GM08714 (cell line): ENCODE results near the gene AIG1.
"Not testable (repeated sequence)": the region's sequence is repeated elsewhere in the genome, so short reads cannot be mapped to it uniquely, and the experiment has no call there.

Experiments
- H3K4me3 ChIP-seq: fragments of 200-500 bp; sonication (Bioruptor generic); 2 replicates; pipeline ENCODE4 v1.5.1; 2014; ENCODE audit warnings: mild to moderate bottlenecking, low read length, inconsistent platforms
- ZNF274 ChIP-seq: IDR thresholded peaks from 2 replicates; pipeline ENCODE4 v1.6.1; 2012; ENCODE audit warnings: mild to moderate bottlenecking, low read depth, low read length

The AIG1 gene

DNA sequence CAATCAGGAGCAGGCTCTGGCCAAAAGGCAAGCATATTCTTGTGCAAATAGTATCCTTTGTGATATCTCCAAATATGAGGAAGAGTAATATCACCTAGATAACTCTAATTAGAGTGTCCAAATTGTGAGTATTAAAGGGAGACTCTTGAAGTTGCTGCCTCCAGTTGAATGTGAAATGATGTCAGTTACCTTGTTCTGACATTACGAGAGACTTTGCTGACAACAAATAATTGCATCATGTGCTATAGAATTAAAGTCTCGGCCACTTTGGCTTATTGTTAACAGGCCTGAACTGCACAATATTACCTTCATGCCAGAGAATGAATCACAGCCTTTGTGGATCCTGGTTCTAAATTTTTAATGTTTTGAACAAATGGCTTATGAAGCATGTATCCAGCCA, 106.5 kb downstream of the AIG1 start:
- TF ChIP-seq ZNF274: no peak
- no peak overlapping the region for H3K4me3 ChIP-seq

DNA sequence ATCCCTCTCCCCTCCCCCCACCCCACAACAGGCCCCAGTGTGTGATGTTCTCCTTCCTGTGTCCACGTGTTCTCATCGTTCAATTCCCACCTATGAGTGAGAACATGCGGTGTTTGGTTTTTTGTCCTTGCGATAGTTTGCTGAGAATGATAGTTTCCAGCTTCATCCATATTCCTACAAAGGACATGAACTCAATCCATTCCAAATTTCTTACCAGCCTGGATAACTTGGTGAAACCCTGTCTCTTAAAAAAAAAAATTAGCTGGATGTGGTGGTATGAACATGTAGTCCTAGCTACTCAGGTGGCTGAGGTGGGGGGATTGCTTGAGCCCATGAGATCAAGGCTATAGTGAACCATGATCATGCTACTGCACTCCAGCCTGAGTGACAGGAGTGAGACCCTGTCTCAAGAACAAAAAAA, 107.7 kb downstream of the AIG1 start:
- not testable (repeated sequence) for H3K4me3 ChIP-seq

DNA sequence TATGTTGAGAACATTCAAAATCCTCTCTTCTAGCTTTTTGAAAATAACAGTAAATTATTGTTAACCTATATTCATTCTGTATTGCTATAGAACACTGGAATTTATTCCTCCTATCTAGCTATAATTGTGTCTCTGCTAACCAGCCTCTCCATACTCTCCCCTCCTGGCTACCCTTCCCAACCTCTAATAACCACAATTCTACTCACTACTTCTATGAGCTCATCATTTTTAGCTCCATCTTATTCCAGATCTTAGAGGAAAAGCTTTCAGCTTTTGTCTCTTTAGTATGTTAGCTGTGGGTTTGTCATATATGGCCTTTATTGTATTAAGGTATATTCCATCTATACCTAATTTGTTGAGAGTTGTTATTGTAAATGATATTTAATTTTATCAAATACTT, 108.8 kb downstream of the AIG1 start:
- no peak for TF ChIP-seq ZNF274
- H3K4me3 ChIP-seq: no peak overlapping the region

DNA sequence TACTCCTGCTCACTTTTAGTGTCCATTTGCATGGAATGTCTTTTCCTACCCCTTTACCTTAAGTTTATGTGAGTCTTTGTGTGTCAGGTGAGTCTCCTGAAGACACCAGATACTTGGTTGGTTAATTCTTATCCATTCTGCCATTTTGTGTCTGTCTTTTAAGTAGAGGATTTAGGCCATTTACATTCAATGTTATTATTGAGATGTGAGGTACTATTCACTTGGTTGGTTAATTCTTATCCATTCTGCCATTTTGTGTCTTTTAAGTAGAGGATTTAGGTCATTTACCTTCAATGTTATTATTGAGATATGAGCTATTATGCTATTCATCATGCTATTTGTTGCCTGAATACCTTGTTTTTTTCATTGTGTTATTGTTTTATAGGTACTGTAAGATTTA, 113.8 kb downstream of the AIG1 start:
- TF ChIP-seq ZNF274: no peak
- H3K4me3 ChIP-seq: no peak overlapping the region

DNA sequence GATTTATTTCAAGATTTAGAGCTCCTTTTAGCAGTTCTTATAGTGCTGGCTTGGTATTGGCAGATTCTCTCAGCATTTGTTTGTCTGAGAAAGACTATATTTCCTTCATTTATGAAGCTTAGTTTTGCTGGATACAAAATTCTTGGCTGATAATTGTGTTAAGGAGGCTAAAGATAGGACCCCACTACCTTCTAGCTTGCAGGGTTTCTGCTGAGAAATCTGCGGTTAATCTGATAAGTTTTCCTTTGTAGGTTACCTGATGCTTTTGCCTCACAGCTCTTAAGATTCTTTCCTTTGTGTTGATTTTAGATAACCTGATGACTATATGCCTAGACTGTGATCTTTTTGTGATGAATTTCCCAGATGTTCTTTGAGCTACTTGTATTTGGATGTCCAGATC, 114.3 kb downstream of the AIG1 start:
- TF ChIP-seq ZNF274: no peak
- H3K4me3 ChIP-seq: no peak overlapping the region

DNA sequence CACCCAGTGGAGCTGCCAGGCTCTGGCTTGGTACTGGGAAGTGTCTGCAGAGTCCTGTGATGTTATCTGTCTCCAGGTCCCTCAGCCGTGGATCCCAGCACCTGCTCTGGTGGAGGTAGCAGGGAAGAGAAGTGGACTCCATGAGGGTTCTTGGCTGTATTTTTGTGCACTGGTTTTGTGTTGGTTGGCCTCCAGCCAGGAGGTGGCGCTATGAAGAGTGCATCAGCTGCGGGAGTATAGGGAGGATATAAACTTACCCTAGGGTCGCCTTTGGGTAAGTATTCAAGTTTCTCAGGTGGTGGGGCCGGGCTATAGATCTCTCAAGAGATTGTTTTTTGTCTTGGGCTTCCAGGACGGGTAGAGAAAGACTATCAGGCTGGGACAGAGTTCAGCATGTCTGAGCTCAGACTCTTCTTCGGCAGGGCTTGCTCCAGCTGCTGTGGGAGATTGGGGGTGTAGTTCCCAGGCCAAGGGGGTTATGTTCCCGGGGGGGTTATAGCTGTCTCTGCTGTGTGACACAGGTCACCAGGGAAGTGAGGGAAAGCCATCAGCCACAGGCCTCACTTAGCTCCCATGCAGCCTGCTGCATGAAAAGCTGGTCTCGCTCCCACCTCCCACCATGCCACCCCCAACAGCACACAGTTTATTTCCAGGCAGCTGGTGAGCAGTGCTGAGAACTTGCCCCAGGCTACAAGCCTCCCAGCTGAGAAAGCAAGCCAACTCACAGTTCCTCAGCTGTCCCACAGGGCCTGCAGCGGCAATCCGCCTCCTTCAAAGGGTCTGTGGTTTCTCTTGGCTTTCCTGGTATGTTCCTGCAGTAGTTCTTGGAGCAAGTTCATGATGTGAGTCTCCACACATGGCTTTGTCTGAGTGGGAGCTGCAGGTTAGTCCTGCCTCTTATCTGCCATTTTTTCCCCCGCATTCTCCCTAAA, 115.7 kb downstream of the AIG1 start:
- no peak overlapping the region for H3K4me3 ChIP-seq
- no peak for TF ChIP-seq ZNF274

DNA sequence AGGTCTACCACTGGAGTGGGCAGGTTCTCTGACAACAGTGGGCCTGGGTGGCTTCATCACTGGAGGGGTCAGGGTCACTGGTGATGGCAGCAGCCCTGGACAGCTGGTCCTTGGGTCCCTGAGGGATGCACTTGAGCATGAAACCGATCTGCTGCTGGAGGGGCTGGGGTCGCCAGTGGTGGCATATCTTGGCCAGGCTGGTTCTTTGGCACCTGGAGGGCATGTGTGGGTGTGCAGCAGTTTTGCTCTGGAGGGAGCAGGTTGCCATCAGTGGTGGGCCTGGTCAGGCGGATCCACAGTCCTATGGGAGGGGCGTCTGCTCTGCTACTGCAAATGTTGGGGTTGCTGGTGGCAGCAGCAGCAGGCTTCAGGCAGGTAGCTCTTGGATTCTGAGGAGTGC, 117.0 kb downstream of the AIG1 start:
- no peak for TF ChIP-seq ZNF274
- no peak overlapping the region for H3K4me3 ChIP-seq

DNA sequence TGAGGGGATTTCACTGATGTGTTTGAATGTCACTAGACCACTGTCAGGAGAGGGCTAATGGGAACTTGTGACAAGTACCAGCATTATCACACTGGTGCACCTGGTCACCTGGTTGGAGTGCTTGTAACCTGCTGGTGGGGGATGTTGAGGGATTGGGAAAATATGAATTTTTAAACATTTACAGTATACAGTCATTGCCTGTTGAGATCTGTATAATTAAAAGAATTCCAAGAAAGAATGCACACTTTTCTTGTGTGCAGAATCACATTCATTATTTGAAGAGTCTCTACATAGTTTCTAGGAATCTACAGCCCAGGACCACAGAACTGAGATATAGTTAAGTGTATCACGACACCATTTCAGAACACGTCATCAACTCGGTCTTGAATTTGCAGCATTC, 118.4 kb downstream of the AIG1 start:
- H3K4me3 ChIP-seq: no peak overlapping the region
- no peak for TF ChIP-seq ZNF274

DNA sequence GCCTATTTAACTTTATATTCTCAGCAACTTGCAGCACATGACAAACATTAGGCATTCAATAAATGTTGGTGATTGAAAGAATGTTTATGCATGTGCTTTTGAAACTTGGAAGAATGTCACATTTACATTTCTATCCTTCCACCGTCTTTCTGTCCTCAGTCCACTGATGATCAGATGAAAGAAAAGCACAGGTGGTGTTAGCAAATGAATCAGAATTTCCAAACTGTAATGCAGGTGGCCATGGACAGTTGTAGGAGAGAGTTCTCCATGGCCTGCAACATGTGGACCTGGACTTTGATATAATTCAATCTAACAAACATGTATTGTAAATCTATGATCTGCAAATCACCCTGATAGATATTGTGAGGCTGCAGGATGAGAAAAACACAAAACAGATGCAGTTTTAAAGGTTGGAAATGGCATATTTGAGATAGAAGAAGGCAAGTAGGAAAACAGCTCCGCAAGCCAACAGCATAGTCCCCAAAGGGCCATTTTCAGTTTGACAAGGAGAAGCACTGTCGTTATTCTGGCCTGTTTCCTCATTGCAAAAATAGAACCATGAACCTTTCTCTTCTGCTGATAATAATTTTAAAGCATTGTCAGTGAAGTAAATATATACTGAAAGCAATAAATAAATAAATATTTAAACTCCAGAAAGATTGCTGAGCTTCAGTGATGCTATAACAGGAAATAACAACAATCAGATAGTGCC, 119.4 kb downstream of the AIG1 start:
- H3K4me3 ChIP-seq: no peak overlapping the region
- TF ChIP-seq ZNF274: no peak

DNA sequence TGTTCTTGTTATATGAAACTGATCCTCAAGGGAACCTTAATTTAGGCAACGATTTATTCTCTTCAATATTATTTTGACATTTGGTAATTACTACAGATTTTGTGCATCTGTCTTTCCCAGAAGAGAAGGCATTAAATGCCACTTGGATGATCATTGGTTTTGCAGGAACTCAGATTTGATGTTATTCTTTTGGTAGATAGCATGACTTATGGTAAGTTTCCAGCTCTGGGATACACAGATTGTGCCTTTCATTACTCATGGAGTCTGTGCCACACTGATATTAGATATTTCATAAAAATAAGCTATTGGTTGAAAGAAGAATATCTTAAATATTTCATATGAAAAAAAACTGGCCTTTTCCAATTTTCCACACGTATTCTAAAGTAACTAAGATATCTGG, 120.1 kb downstream of the AIG1 start:
- TF ChIP-seq ZNF274: no peak
- no peak overlapping the region for H3K4me3 ChIP-seq

DNA sequence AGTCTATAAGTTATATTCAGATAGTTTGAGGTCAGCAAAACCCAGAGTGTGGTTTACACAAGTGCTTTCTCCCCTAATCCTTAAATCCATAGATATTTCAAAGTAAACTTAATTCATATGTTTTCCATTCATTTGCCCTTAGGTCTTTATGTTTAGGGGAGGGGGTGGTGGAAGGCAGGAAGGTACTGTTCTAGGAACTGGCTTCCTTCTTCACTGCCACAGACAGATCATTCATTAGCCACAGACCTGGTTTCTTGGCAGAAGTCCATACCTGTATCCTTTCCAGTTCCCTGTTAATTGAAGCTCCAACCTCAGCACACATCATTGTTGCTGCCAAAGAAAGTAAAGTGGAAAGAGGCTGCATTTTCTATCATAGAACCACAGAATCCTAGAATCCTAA, 123.0 kb downstream of the AIG1 start:
- TF ChIP-seq ZNF274: no peak
- no peak overlapping the region for H3K4me3 ChIP-seq

DNA sequence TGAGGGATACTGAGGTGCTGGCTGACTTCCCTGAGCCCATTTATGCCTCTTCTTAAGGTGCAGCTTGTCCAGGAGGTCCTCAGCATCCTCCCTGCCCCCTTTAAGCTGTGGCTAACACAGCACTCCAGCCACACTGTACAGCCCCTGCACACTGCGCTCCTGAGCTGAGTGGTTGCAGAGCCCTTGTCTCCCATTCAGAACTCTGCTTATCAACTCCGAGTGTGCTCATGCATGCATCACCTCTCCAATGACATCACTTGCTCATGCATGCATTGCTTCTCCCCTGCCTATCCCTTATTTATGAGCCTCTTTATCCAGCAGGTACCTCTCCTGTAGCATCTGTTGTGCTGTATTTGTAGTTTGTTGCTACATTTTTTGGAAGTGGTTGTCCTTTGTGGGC, 124.6 kb downstream of the AIG1 start:
- TF ChIP-seq ZNF274: no peak
- H3K4me3 ChIP-seq: no peak overlapping the region

DNA sequence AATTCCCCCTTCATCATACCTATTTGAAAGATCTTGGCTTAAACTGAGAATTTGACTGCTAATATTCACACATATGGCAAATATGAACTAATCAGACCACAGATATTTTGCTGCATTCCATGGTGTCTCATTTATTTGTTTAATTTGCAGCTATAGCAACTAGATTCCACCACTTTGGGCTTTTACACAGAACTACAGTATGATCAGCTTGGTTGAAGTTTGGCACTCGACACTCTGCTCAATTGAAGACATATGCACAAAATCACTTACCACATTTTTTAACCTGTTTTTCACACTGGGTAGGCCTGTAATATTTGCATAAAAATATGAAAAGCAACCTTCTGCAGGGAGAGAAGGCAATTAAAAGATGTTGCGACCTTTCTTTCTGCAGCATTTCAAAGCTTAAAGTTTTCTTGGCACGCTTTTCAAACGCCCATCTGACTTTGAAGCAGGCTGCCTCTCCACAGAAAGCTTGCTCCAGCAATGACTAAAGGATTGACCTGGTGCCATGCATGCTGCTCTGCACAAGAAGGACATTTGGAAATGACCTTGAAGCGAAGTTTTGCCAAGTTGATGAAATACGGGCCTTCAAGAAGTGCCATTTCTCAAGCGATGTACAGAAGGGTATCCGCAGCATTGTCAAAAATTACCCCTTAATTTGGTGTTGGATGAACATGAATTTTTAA, 126.7 kb downstream of the AIG1 start:
- no peak for TF ChIP-seq ZNF274

DNA sequence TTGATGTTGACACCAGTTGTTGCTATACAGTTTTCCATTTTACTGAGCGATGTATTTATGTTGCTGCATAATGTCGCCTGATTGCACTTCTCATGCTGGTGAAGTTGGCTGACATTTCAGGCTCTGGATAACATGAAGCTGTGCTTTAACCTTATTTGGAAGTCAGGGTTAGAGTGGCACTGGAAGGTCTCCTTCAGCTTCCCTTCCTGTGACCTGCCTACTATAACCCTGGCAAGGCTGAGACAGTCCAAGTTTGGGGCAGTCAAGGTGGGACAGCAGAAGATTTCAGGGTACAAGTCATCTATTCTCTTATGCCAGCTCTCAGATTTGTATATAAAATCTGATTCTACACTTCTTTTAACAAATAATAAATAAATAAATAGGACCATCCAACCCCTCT, 127.6 kb downstream of the AIG1 start:
- TF ChIP-seq ZNF274: no peak
- H3K4me3 ChIP-seq: no peak overlapping the region

More for the DNA sequence above, 126.7 kb downstream of the AIG1 start:
- no peak overlapping the region for H3K4me3 ChIP-seq

DNA sequence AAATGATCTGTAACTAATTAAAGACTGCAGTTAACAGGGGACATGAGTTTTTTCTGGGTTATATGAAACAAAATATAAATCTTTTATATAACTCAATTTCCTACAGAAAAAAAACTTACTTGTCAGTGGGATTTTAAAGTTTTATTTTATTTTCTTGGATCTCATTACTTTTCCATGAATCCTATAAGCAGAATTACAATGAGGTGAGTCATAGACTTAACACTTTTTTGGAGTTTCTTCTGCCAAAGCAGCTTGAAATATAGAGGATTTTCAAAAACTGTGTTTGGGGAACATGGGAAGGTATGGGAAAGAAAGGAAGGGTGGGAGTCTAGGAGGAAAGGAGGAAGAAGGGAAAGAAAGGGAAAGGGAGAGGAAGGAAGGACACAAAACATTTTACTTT, 130.7 kb downstream of the AIG1 start:
- TF ChIP-seq ZNF274: no peak
- no peak overlapping the region for H3K4me3 ChIP-seq

DNA sequence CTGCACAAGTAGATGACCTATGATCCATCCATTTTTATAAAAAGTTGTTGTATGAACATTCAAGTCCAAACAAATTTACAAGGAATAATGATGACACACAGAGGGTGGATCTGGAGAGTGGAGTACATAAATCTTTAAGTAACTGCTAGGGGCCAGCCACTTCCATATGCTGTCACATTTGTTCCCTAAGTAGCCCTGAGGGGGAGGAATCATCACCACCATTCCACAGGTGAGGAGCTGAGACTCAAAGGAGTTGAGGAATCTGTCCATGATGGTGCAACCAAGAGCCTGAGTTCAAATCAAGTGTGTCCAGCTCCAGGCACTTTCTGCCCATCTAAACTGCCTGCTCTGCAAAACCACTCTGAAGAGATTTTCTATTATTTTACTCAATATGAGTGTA, 132.1 kb downstream of the AIG1 start:
- no peak for TF ChIP-seq ZNF274
- no peak overlapping the region for H3K4me3 ChIP-seq
